Vagina (tissue), 2 donors: ENCODE results near the gene WDFY1. TPM values are rescaled to one million over a fixed set of nuclear protein-coding genes. Genes with fewer than 3 reads are reported as not detected.

Experiments used
- DNase-seq, 2 donors: peaks; one replicate each; pipeline ENCODE4 v3.0.0-alpha.2; 2017; ENCODE audit errors: extremely low spot score in 2 of 2
- H3K27ac ChIP-seq: fragments of 200-600 bp; sonication (generic); one replicate; pipeline ENCODE4 v1.5.1; 2019
- H3K27me3 ChIP-seq: fragments of 200-600 bp; sonication (generic); one replicate; pipeline ENCODE4 v1.5.1; 2019
- H3K36me3 ChIP-seq, 2 donors: fragments of 200-600 bp; sonication (generic); one replicate each; pipeline ENCODE4 v1.5.1; 2017 to 2019
- H3K4me1 ChIP-seq: fragments of 200-600 bp; sonication (generic); one replicate; pipeline ENCODE4 v1.5.1; 2019
- H3K4me3 ChIP-seq, 2 donors: fragments of 200-600 bp; sonication (generic); 1 replicate in 1 of 2; 2 replicates in 1 of 2; pipeline ENCODE4 v1.5.1; 2016 to 2019
- H3K9me3 ChIP-seq: fragments of 200-600 bp; sonication (generic); one replicate; pipeline ENCODE4 v1.5.1; 2019
- POLR2A ChIP-seq, 2 donors: fragments of 450-650 bp; IDR thresholded peaks; one replicate each; pipeline ENCODE4 v1.6.1; 2017; ENCODE audit warnings: antibody characterized with exemption in 2 of 2, mild to moderate bottlenecking in 2 of 2, moderate library complexity in 2 of 2
- POLR2AphosphoS5 ChIP-seq, 2 donors: sonication (generic); formaldehyde crosslinking; IDR thresholded peaks; one replicate each; pipeline ENCODE4 v1.9.0; 2017; ENCODE audit warnings: antibody characterized with exemption in 2 of 2, mild to moderate bottlenecking in 2 of 2, low read depth in 1 of 2; ENCODE audit not compliant: insufficient read depth in 1 of 2
- intact Hi-C: fragments of 100-400 bp; cut with DNase I; formaldehyde crosslinking; loops from one replicate; pipeline ENCODE4 v1.15.1; 2023
- total RNA-seq: library from RNA; depleted of rRNA; stranded (reverse); fragments of >200 nt; gene quantifications from one replicate; pipeline ENCODE4 v1.2.3, GENCODE V29; 2016
- TF ChIP-seq, protein P1 (sequence below), 3 experiments: fragments of 450-650 bp in 2 of 3; fragments of 200-600 bp in 1 of 3; sonication (generic) in 1 of 3; IDR thresholded peaks; one replicate each; pipeline ENCODE4 v1.5.1; 2017 to 2019; ENCODE audit warnings: antibody characterized with exemption in 3 of 3, mild to moderate bottlenecking in 2 of 3, moderate library complexity in 2 of 3

The WDFY1 gene
- total RNA-seq, 1 donor from 2014 or later = 44.2 TPM

DNA sequence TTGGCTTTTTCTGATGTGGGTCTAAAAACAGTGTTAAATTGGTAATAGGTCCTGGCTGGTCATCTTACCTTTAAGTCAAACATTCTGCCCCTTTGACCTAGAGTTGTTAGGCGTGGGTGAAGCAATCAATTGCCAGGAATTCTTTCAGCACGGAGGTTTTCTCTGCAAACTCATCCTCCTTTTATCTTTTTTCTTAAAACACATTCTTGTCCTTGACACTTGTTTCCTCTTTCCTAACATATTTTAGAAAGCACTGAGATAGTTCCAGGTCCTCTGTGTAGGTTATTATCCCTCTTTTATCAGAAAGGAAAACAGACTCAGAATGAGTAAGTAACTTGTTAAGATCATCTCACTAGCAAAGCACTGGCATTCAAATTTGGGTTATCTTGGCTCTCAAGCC lies 89.1 kb downstream of the WDFY1 start:
- Histone ChIP-seq H3K4me1 (no peaks in the 10 kb centered on the region), H3K27me3 (no peaks in the 10 kb centered on the region), H3K4me3 (no peak overlapping the region), H3K27ac (no peak overlapping the region), H3K9me3 (no peaks in the 10 kb centered on the region), H3K36me3 (no peaks in the 10 kb centered on the region)
- intact Hi-C loops = no loop called here
- TF ChIP-seq POLR2AphosphoS5 (IDR thresholded peaks at IDR 0.05; ENCODE audit: insufficient read depth in 1 of 2, low read depth in 1 of 2) (no peak), POLR2A (IDR thresholded peaks at IDR 0.05) (no peak)
- TF ChIP-seq, protein P1, sequence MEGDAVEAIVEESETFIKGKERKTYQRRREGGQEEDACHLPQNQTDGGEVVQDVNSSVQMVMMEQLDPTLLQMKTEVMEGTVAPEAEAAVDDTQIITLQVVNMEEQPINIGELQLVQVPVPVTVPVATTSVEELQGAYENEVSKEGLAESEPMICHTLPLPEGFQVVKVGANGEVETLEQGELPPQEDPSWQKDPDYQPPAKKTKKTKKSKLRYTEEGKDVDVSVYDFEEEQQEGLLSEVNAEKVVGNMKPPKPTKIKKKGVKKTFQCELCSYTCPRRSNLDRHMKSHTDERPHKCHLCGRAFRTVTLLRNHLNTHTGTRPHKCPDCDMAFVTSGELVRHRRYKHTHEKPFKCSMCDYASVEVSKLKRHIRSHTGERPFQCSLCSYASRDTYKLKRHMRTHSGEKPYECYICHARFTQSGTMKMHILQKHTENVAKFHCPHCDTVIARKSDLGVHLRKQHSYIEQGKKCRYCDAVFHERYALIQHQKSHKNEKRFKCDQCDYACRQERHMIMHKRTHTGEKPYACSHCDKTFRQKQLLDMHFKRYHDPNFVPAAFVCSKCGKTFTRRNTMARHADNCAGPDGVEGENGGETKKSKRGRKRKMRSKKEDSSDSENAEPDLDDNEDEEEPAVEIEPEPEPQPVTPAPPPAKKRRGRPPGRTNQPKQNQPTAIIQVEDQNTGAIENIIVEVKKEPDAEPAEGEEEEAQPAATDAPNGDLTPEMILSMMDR (IDR thresholded peaks at IDR 0.05) = no peak
- DNase-seq = no peak

- Histone ChIP-seq H3K27me3 (no peaks in the 10 kb centered on the region), H3K27ac (no peak overlapping the region), H3K4me3 (no peak overlapping the region), H3K9me3 (no peaks in the 10 kb centered on the region), H3K4me1 (no peaks in the 10 kb centered on the region), H3K36me3 (no peaks in the 10 kb centered on the region)
- no peak for DNase-seq
- TF ChIP-seq POLR2AphosphoS5 (IDR thresholded peaks at IDR 0.05; ENCODE audit: insufficient read depth in 1 of 2, low read depth in 1 of 2) = no peak
- TF ChIP-seq, protein P1 (IDR thresholded peaks at IDR 0.05) = no peak
- TF ChIP-seq POLR2A (IDR thresholded peaks at IDR 0.05) = no peak
- intact Hi-C loops = no loop called here
Observed at GRCh38 chr2:223855426-223855825, 89.7 kb downstream of the WDFY1 start.

DNA sequence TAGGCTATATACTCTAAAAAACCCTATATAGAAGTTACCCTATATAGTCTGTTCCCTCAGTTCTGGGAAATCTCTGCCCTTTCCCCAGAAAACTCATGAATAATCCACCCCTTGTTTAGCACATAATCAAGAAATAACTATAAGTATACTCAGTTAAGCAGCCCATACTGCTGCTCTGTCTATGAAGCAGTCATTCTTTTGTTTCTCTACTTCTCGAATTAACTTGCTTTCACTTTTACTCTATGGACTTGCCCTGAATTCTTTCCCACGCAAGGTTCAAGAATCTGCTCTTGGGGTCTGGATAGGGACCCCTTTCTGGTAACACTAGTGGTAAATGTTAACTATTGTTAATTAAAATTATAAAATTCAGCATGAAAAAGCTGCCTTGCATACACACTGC lies 90.4 kb downstream of the WDFY1 start:
- no peaks in the 10 kb centered on the region for H3K36me3 ChIP-seq
- no peak for DNase-seq
- no peak for TF ChIP-seq POLR2A (IDR thresholded peaks at IDR 0.05)
- H3K27ac ChIP-seq = no peak overlapping the region
- H3K27me3 ChIP-seq = no peaks in the 10 kb centered on the region
- no peaks in the 10 kb centered on the region for H3K4me1 ChIP-seq
- H3K4me3 ChIP-seq = no peak overlapping the region
- no peaks in the 10 kb centered on the region for H3K9me3 ChIP-seq
- intact Hi-C loops = no loop called here

DNA sequence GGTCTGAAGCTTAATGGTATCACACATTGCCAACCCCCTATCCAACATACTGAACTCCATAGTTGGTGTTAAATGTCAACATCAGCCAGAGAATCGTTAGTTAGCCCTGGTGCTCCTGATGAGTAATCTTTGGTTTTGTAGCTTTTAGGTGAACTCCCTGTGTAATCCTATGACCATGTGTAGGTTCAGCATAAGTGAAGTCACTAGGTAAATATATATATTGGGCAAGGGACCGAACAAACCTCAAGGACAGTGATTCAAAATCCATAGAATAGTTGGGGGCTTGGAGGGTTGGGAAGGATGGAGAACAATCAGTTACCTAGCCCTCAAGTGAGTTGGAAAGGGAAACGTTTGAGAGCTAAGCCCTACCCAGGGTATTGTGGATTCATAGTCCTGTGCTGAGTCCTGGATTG lies 91.7 kb downstream of the WDFY1 start:
- no peak for DNase-seq
- Histone ChIP-seq H3K4me1 (no peaks in the 10 kb centered on the region), H3K36me3 (no peaks in the 10 kb centered on the region), H3K27me3 (no peaks in the 10 kb centered on the region), H3K4me3 (no peak overlapping the region), H3K27ac (no peak overlapping the region), H3K9me3 (no peaks in the 10 kb centered on the region)
- TF ChIP-seq, protein P1 (IDR thresholded peaks at IDR 0.05) = no peak
- no peak for TF ChIP-seq POLR2AphosphoS5 (IDR thresholded peaks at IDR 0.05; ENCODE audit: insufficient read depth in 1 of 2, low read depth in 1 of 2)
- TF ChIP-seq POLR2A (IDR thresholded peaks at IDR 0.05) = no peak
- intact Hi-C loops = no loop called here

GRCh38 chr2:223852281-223852795 lies 92.8 kb downstream of the WDFY1 start:
- intact Hi-C loops = no loop called here
- TF ChIP-seq, protein P1 (IDR thresholded peaks at IDR 0.05) = no peak
- TF ChIP-seq POLR2AphosphoS5 (IDR thresholded peaks at IDR 0.05; ENCODE audit: insufficient read depth in 1 of 2, low read depth in 1 of 2) (no peak), POLR2A (IDR thresholded peaks at IDR 0.05) (no peak)
- H3K4me3 ChIP-seq = no peak overlapping the region
- no peak for DNase-seq
- no peaks in the 10 kb centered on the region for H3K36me3 ChIP-seq
- no peaks in the 10 kb centered on the region for H3K27me3 ChIP-seq
- H3K9me3 ChIP-seq = no peaks in the 10 kb centered on the region
- H3K4me1 ChIP-seq = no peaks in the 10 kb centered on the region
- H3K27ac ChIP-seq = no peak overlapping the region
